COLO829 (cell line): ENCODE results near the gene C1orf53.
"Not testable (repeated sequence)": the region's sequence is repeated elsewhere in the genome, so short reads cannot be mapped to it uniquely, and the experiment has no call there.

ENCODE experiments used
- DNase-seq: peaks from one replicate; pipeline ENCODE4 v3.0.0; 2012; ENCODE audit warnings: low spot score

Gene C1orf53

GRCh38 chr1:197920414-197921117 is 18.1 kb downstream of the C1orf53 start:
- DNase-seq: no peak

GRCh38 chr1:197921235-197922069 is 19.0 kb downstream of the C1orf53 start:
- no peak for DNase-seq

- DNase-seq: no peak
These were observed 19.6 kb downstream of the C1orf53 start for GRCh38 chr1:197922070-197922390.

- no peak for DNase-seq
These were observed 20.6 kb downstream of the C1orf53 start for GRCh38 chr1:197923038-197923437.

- DNase-seq: peak; percentile 61
These were observed 22.2 kb downstream of the C1orf53 start for GRCh38 chr1:197924516-197925123.

- no peak for DNase-seq
These were observed 25.7 kb downstream of the C1orf53 start for GRCh38 chr1:197927908-197928665.

GRCh38 chr1:197928849-197929336 is 26.5 kb downstream of the C1orf53 start:
- no peak for DNase-seq

GRCh38 chr1:197933016-197933415 is 30.6 kb downstream of the C1orf53 start:
- no peak for DNase-seq

- DNase-seq: no peak
These were observed 31.2 kb downstream of the C1orf53 start for GRCh38 chr1:197933647-197934046.

GRCh38 chr1:197937381-197937780 is 35.0 kb downstream of the C1orf53 start:
- no peak for DNase-seq

- no peak for DNase-seq
These were observed 35.5 kb downstream of the C1orf53 start for GRCh38 chr1:197937892-197938291.

- DNase-seq: not testable (repeated sequence)
These were observed 36.9 kb downstream of the C1orf53 start for GRCh38 chr1:197939159-197939980.

- DNase-seq: no peak
These were observed 39.6 kb downstream of the C1orf53 start for GRCh38 chr1:197942042-197942441.

GRCh38 chr1:197944485-197944884 is 42.1 kb downstream of the C1orf53 start:
- no peak for DNase-seq

- DNase-seq: no peak
These were observed 46.8 kb downstream of the C1orf53 start for GRCh38 chr1:197948926-197949899.

GRCh38 chr1:197951089-197951488 is 48.7 kb downstream of the C1orf53 start:
- no peak for DNase-seq

- DNase-seq: no peak
These were observed 49.3 kb downstream of the C1orf53 start for GRCh38 chr1:197951617-197952175.

- DNase-seq: not testable (repeated sequence)
These were observed 51.0 kb downstream of the C1orf53 start for GRCh38 chr1:197953472-197953871.

- no peak for DNase-seq
These were observed 52.4 kb downstream of the C1orf53 start for GRCh38 chr1:197954718-197955418.
